Endodermal cell (in vitro differentiated cells): ENCODE measurements around the gene IQCB1. TPM values are rescaled to one million over a fixed set of nuclear protein-coding genes. Genes with fewer than 3 reads are reported as not detected.

Experiments used
- DNase-seq: peaks from one replicate; pipeline ENCODE4 v3.0.0-alpha.2; 2017
- H3K27ac ChIP-seq: 2 replicates; pipeline ENCODE4 v1.5.1; 2013; ENCODE audit warnings: mild to moderate bottlenecking, low read depth, low read length, moderate library complexity
- H3K27me3 ChIP-seq: 2 replicates; pipeline ENCODE4 v1.6.1; 2013; ENCODE audit warnings: mild to moderate bottlenecking, low read length, moderate library complexity; ENCODE audit not compliant: insufficient read depth, control insufficient read depth, poor library complexity, severe bottlenecking
- H3K36me3 ChIP-seq: 2 replicates; pipeline ENCODE4 v1.7.0; 2013; ENCODE audit warnings: mild to moderate bottlenecking, low read length, moderate library complexity; ENCODE audit not compliant: control insufficient read depth, insufficient read depth
- H3K4me1 ChIP-seq: one replicate; pipeline ENCODE4 v1.7.0; 2013; ENCODE audit warnings: low read length; ENCODE audit not compliant: control insufficient read depth, insufficient read depth
- H3K4me3 ChIP-seq: 2 replicates; pipeline ENCODE4 v1.5.1; 2013; ENCODE audit warnings: mild to moderate bottlenecking, low read length, moderate library complexity
- H3K9ac ChIP-seq: 2 replicates; pipeline ENCODE4 v1.6.1; 2013; ENCODE audit warnings: mild to moderate bottlenecking, low read length, moderate library complexity; ENCODE audit not compliant: poor library complexity, severe bottlenecking; ENCODE audit errors: extremely low read depth
- H3K9me3 ChIP-seq: 2 replicates; pipeline ENCODE4 v1.6.1; 2013; ENCODE audit warnings: mild to moderate bottlenecking, low read length, moderate library complexity; ENCODE audit not compliant: control insufficient read depth
- H3K27ac Mint-ChIP-seq: 2 replicates; pipeline ENCODE4 v1.8.0; 2020; ENCODE audit warnings: mixed read lengths
- H3K27me3 Mint-ChIP-seq: 2 replicates; pipeline ENCODE4 v1.8.0; 2021; ENCODE audit warnings: mild to moderate bottlenecking, mixed read lengths; ENCODE audit not compliant: insufficient read depth
- H3K36me3 Mint-ChIP-seq: 2 replicates; pipeline ENCODE4 v1.8.0; 2020; ENCODE audit warnings: low read depth, mixed read lengths
- H3K4me1 Mint-ChIP-seq: 2 replicates; pipeline ENCODE4 v1.8.0; 2020; ENCODE audit warnings: mixed read lengths
- H3K4me3 Mint-ChIP-seq: 2 replicates; pipeline ENCODE4 v1.8.0; 2020; ENCODE audit warnings: mild to moderate bottlenecking, moderate library complexity, mixed read lengths
- H3K9me3 Mint-ChIP-seq: 2 replicates; pipeline ENCODE4 v1.8.0; 2020; ENCODE audit warnings: mild to moderate bottlenecking, mixed read lengths
- WGBS, 2 experiments: methylation state at CpG; one replicate each; pipeline versions ENCODE4 v1.1.5 to v1.1.7; 2013; ENCODE audit warnings: missing lambda C conversion rate in 2 of 2, mixed read lengths in 1 of 2; ENCODE audit not compliant: insufficient coverage in 1 of 2, insufficient read length in 1 of 2; 5-methylcytosine and 5-hydroxymethylcytosine counted together
- long read RNA-seq, 4 experiments: library from polyadenylated mRNA in 2 of 4; library from RNA in 1 of 4; library from capped mRNA in 1 of 4; stranded (forward) in 3 of 4; unstranded in 1 of 4; transcript quantifications; one replicate each; pipeline ENCODE4 v2.0.0, GENCODE V29; 2020 to 2021; ENCODE audit warnings: inconsistent platforms in 1 of 4
- polyA plus RNA-seq, 2 experiments: library from polyadenylated mRNA; stranded (reverse); fragments of 50-300 nt; gene quantifications; one replicate each; pipeline ENCODE4 v1.2.3, GENCODE V29; 2013
- total RNA-seq, 2 donors: library from RNA; stranded (reverse); fragmentation: NEBNext Ultra II Directional in 1 of 2; extraction: Animal tissue kit (Norgen Biotek cat#: 25700) in 1 of 2; gene quantifications; 2 replicates in 1 of 2; 3 replicates in 1 of 2; pipeline ENCODE4 v1.2.1, GENCODE V29; 2021
- TF ChIP-seq, protein P1 (sequence below): fragments of 200-600 bp; sonication (generic); conservative IDR thresholded peaks from 2 replicates; pipeline ENCODE4 v1.5.0; 2021; ENCODE audit warnings: antibody characterized with exemption, mild to moderate bottlenecking

IQCB1 gene, protein sequence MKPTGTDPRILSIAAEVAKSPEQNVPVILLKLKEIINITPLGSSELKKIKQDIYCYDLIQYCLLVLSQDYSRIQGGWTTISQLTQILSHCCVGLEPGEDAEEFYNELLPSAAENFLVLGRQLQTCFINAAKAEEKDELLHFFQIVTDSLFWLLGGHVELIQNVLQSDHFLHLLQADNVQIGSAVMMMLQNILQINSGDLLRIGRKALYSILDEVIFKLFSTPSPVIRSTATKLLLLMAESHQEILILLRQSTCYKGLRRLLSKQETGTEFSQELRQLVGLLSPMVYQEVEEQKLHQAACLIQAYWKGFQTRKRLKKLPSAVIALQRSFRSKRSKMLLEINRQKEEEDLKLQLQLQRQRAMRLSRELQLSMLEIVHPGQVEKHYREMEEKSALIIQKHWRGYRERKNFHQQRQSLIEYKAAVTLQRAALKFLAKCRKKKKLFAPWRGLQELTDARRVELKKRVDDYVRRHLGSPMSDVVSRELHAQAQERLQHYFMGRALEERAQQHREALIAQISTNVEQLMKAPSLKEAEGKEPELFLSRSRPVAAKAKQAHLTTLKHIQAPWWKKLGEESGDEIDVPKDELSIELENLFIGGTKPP
- total RNA-seq, result 10 to 100 TPM; 35.2 to 44.5 TPM
- polyA plus RNA-seq (2013, experiment 1 of 2), result 57.9 TPM
- polyA plus RNA-seq (2013, experiment 2 of 2), result 53.8 TPM
- long read RNA-seq, experiment 1, transcript IQCB1-201 (15 exons, 2,594 nt), result major isoform, 7 of 20 reads
- long read RNA-seq, experiment 1, partial matches to known transcripts, result 11 of 20 reads
- long read RNA-seq, experiment 1, other reads (novel, unspliced or antisense), result 2 of 20 reads
- long read RNA-seq, experiment 2, transcript IQCB1-201 (15 exons, 2,594 nt), result major isoform, 63 of 96 reads
- long read RNA-seq, experiment 2, partial matches to known transcripts, result 10 of 96 reads
- long read RNA-seq, experiment 2, other reads (novel, unspliced or antisense), result 23 of 96 reads
- long read RNA-seq, experiment 3, transcript IQCB1-202 (12 exons, 1,919 nt), result minor isoform, 8 of 204 reads
- long read RNA-seq, experiment 3, transcript IQCB1-201 (15 exons, 2,594 nt), result major isoform, 147 of 204 reads
- long read RNA-seq, experiment 3, partial matches to known transcripts, result 6 of 204 reads
- long read RNA-seq, experiment 3, other reads (novel, unspliced or antisense), result 43 of 204 reads
- long read RNA-seq, experiment 4, transcript IQCB1-201 (15 exons, 2,594 nt), result major isoform, 34 of 58 reads
- long read RNA-seq, experiment 4, partial matches to known transcripts, result 10 of 58 reads
- long read RNA-seq, experiment 4, other reads (novel, unspliced or antisense), result 14 of 58 reads

DNA sequence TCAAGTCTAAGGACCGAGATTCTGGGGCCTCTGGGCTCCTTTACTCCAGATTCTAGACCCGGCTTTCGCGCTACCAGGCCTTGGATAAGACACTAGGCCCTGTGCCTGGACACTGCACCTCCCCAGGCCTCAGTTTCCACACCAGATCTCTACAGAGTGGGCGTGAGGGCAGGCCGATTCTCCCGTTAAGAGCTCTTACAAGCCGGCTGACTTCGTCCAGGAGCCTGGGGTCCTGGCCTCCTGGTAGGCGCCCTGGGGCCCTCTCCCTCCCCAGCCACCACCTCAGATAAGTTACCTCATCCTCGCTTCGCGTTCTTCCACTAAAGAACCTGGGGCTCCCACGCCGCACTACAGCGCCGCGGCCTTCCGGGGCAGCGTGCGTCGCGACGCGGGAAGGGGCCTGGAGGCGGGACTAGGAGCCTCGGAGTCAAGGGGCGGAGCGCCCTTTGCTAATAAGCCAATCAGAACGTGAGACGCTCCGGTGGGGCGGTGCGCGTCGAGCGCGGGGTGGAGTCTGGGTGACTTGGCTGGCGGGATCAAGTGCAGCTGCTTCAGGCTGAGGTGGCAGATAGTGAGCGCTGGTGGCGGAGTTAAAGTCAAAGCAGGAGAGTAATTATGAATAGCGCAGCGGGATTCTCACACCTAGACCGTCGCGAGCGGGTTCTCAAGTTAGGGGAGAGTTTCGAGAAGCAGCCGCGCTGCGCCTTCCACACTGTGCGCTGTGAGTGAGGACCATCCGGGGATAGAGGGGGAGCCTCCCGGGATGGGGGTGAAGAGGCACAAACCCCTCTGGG is at the start of gene IQCB1, which contains the start of gene EAF2:
Gene IQCB1, minus strand, starts transcription at position 390 of the 794 bp plus-strand sequence. CDS start 6,100 bp downstream, outside the sequence.
Gene EAF2, plus strand, starts transcription at position 539 of the 794 bp plus-strand sequence. Its CDS starts 77 bp downstream, at position 616.
- peak within 1 kb of the TSS; percentile 83 for H3K4me3 Mint-ChIP-seq
- peaks cover 14% of the 10 kb centered on the region for H3K4me1 Mint-ChIP-seq
- H3K4me3 ChIP-seq, result peak within 1 kb of the TSS; percentile 86
- no peaks in the 10 kb centered on the region for H3K9me3 ChIP-seq
- H3K4me1 ChIP-seq, result no peaks in the 10 kb centered on the region
- H3K36me3 Mint-ChIP-seq, result peaks cover 15% of the 10 kb centered on the region
- TF ChIP-seq, protein P1, sequence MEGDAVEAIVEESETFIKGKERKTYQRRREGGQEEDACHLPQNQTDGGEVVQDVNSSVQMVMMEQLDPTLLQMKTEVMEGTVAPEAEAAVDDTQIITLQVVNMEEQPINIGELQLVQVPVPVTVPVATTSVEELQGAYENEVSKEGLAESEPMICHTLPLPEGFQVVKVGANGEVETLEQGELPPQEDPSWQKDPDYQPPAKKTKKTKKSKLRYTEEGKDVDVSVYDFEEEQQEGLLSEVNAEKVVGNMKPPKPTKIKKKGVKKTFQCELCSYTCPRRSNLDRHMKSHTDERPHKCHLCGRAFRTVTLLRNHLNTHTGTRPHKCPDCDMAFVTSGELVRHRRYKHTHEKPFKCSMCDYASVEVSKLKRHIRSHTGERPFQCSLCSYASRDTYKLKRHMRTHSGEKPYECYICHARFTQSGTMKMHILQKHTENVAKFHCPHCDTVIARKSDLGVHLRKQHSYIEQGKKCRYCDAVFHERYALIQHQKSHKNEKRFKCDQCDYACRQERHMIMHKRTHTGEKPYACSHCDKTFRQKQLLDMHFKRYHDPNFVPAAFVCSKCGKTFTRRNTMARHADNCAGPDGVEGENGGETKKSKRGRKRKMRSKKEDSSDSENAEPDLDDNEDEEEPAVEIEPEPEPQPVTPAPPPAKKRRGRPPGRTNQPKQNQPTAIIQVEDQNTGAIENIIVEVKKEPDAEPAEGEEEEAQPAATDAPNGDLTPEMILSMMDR, result no peak
- peak within 1 kb of the TSS; percentile 47 for H3K27ac ChIP-seq
- H3K36me3 ChIP-seq, result peaks cover 28% of the 10 kb centered on the region
- peaks cover 24% of the 10 kb centered on the region for H3K27me3 Mint-ChIP-seq
- peaks cover 18% of the 10 kb centered on the region for H3K27me3 ChIP-seq
- H3K9me3 Mint-ChIP-seq, result peaks cover 3% of the 10 kb centered on the region
- 0 to 1% methylated on average over 34 to 54 of the region's 54 CpGs for WGBS, 2 experiments
- peak; percentile 98 for DNase-seq
- H3K9ac ChIP-seq, result peak within 1 kb of the TSS; percentile 89
- peak within 1 kb of the TSS; percentile 88 for H3K27ac Mint-ChIP-seq

DNA sequence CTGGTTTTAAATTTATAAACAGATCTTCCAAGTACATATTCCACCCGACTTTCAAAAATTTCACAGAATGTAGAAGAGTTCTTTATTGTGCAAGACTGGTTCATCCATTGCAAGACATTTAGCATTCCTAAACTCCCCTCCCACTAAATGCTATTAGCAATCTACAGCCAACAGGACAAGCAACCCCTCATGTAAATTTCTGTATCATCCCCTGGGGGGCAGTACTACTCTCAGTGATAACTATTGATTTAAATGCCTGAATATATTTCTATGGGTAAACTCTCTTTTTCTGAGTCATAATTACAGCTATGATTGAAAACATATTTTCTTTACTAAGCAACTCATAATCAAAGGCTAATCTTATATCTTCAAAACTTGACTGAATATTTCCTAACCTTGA is 48.6 kb upstream of the IQCB1 start:
- no peaks in the 10 kb centered on the region for H3K36me3 Mint-ChIP-seq
- H3K4me1 Mint-ChIP-seq, result no peaks in the 10 kb centered on the region
- H3K27me3 ChIP-seq, result no peaks in the 10 kb centered on the region
- H3K27ac ChIP-seq, result no peak overlapping the region
- H3K4me1 ChIP-seq, result no peaks in the 10 kb centered on the region
- no peak overlapping the region for H3K9ac ChIP-seq
- no peaks in the 10 kb centered on the region for H3K36me3 ChIP-seq
- WGBS, 2 experiments, result 50% methylated on average over 1 of the region's 1 CpG; no CpG with 5 or more reads in 1 of the 2 experiments
- no peaks in the 10 kb centered on the region for H3K9me3 Mint-ChIP-seq
- no peak overlapping the region for H3K27ac Mint-ChIP-seq
- no peak overlapping the region for H3K4me3 Mint-ChIP-seq
- H3K4me3 ChIP-seq, result no peak overlapping the region
- no peaks in the 10 kb centered on the region for H3K9me3 ChIP-seq
- H3K27me3 Mint-ChIP-seq, result no peaks in the 10 kb centered on the region
- no peak for DNase-seq
- TF ChIP-seq, protein P1, result peak; percentile 78
